ENCODE results near the gene B4GALT3.

Gene B4GALT3

DNA sequence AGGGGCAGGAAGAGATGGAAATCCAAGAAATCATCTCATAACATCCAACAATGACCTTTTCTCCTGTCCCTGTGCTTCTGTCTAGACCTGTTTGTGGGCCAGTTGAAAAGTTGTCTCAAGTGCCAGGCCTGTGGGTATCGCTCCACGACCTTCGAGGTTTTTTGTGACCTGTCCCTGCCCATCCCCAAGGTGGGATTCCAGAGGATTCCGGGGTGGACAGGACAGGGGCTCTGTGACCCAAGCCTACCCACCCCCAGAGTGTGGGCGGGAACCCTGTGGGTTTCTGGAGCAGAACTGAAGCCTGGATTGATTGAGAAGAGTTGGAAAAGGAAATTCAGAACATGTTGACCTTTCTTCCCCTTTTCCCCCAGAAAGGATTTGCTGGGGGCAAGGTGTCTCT is 13.5 kb downstream of the B4GALT3 start:
- no peak for DNase-seq (ENCODE audit: low spot score)

DNA sequence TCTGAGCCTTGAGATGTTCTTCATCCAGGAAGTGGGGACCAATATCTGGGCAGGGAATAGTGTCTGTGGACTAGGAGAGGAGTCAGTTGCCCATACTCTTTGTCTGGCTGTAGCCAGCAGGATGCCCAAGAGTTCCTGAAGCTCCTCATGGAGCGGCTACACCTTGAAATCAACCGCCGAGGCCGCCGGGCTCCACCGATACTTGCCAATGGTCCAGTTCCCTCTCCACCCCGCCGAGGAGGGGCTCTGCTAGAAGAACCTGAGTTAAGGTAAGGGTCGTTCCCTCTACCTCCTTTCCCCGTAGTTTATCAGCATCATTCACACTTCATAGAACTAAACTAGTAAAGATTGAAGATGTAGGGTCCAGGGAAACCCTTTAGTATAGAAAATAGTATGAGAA is 14.5 kb downstream of the B4GALT3 start:
- DNase-seq (ENCODE audit: low spot score) = no peak

DNA sequence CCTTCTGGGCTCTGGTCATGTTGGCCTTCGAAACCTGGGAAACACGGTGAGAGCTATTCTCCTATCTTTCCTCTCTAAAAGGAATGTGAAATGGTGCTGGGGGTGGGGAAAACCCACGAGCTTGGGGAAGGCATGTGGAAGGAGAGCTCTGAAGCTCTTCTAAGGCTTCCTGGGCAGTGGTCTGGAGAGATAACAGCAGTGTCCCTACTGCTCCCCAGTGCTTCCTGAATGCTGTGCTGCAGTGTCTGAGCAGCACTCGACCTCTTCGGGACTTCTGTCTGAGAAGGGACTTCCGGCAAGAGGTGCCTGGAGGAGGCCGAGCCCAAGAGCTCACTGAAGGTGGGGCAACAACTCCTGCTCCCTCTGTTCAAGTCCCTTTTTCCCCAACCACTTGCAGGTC is 15.3 kb downstream of the B4GALT3 start:
- DNase-seq (ENCODE audit: low spot score) = no peak

DNA sequence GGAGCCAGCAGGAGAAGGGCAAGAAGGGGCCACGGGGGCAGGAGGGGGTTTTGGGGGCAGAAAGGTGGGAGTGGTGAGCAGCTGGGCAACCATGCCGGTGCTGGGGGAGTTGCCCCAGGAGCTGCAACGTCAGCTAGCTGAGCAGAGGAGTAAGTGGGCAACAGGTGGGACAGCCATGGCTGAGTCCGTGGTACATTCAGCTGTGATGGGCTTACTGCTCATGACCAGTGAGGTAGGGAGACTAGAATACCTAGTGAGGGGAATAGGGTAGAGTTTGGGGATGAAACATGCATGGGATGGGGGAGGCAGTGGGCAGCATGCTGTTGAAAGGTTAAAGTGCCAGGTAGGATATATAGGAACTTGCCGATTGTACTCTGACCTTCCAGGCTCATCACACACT is 15.7 kb downstream of the B4GALT3 start:
- DNase-seq (ENCODE audit: low spot score) = no peak

DNA sequence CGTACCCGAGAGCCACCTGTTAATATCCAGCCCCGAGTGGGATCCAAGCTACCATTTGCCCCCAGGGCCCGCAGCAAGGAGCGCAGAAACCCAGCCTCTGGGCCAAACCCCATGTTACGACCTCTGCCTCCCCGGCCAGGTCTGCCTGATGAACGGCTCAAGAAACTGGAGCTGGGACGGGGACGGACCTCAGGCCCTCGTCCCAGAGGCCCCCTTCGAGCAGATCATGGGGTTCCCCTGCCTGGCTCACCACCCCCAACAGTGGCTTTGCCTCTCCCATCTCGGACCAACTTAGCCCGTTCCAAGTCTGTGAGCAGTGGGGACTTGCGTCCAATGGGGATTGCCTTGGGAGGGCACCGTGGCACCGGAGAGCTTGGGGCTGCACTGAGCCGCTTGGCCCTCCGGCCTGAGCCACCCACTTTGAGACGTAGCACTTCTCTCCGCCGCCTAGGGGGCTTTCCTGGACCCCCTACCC is 16.6 kb downstream of the B4GALT3 start:
- DNase-seq (ENCODE audit: low spot score) = no peak

DNA sequence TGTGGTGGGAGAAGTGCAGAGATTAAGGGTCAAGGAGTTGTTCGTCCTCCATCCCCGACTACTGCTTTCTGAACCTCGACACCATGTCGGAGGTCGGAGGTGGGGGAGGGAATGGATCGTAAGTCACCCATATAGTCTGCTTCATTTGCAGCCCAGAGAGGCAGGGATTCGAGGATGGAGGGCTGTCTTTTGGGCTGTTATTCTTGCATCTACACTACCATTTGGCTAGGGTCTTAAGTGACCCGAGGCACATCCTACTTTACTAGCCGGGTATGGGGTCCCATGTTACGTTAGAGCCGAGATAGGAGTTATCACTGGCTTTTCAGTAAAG is 17.4 kb downstream of the B4GALT3 start:
- DNase-seq (ENCODE audit: low spot score) = no peak

DNA sequence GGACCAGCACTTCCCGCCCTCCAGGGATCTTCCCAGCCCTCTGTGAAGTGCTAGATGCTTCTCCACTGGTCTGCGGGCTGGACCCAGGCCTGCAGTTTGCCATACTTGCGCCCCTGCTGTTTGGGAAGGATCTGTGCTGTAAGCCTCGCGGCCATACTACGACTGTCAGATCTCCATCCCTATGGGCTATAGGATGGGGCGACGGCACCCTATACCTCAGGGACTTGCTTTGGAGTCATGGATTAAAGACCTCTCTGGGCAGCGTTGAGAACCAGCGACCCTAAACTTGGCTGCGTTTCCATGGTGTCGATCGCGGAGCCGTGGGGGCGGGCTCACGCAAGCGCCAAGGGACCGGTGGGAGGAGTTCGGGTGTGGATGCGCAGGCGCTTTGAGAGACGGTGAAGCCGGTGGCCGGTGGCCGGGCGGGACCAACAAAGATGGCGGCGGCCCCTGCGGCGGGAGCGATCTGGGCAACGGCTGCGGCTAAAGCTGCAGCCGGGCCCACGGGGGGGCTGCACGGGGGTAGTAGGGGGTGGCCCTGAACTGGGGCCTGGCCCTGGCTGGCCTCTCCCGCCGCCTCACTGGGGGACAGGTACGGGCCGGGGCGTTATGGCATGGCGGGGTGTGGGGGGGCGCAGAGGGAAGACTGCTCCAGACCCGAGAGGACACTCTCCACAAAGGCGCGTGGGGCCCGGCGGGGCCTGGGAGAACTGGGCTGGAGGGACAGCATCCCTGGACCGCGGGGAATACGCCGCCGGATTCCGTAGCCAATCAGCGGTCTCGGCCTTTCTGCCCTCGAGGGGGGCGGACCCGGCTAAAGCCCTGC is 18.0 kb downstream of the B4GALT3 start, which contains the start of gene USP21:
TSS of gene USP21 (plus strand) at position 414 of the 826 bp plus-strand sequence. CDS start 1,141 bp downstream, outside the sequence.
- peak; percentile 93 for DNase-seq (ENCODE audit: low spot score)

DNA sequence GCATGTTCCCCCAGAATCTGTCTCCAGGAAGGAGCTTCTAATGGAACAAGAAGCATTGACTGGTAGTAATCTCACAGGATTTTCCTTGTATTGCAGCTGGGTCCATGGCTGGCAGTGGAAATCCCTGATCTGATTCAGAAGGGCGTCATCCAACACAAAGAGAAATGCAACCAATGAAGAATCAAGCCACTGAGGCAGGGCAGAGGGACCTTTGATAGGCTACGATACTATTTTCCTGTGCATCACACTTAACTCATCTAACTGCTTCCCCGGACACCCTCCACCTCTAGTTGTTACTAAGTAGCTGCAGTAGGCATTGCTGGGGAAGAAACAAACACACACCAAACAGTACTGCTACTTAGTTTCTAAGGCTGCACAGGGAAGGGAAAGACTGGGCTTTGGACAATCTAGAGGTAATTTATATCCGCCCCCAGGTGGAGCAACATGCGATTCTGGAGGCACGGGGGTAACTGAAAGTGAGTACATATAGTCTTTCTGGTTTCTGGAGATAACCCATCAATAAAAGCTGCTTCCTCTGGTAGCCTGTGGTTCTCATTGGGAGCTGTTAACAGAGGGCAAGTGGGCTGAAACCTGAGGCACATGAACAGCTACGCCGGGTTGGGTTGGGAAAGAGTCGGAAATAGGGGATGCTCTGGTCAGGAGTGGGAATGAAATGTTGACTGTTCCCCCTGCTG is 18.8 kb downstream of the B4GALT3 start:
- DNase-seq (ENCODE audit: low spot score) = no peak

DNA sequence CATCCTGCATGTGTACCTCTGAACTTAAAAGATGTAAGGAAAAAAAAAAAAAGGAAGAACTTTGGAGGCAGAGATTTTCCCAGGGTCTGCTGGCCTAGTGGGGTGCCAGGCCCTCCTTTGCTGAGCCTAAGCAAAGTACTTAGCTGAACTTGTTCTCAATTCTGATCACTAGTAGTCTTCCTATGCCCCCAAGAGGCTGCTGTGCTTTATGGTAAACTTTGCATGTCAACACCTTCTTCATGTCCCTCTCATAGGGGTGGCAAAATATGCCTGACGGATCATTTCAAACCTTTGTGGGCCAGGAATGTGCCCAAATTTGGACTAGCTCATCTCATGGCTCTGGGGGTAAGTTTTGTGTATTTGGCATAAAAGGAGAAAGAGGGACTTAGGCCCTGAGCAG is 19.4 kb downstream of the B4GALT3 start:
- no peak for DNase-seq (ENCODE audit: low spot score)

DNA sequence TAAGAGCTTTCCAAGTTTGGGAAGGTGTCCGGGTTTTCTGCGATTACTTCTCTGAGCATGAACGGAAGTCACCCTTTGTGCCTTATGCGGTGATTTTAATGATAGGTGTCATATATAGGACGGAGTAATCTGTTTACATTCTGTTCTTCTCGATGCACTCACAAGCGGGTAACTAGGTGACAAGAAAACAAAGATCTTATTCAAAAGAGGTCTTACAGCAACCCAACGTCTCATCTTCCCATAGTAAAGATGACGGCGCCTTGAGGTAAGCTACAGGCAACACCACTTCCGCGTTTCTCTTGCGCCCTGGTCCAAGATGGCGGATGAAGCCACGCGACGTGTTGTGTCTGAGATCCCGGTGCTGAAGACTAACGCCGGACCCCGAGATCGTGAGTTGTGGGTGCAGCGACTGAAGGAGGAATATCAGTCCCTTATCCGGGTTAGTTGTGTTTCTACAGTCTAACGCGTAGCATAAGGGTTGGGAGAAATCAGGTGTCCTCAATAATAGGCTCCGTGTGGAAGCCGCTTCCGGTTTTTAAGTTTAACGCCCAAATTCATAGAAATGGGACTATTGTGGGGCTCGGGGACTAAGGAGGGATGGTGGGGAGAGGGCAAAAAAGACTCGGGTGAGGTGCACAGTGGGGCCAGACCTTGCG is 23.5 kb downstream of the B4GALT3 start, which contains the start of gene UFC1:
TSS of gene UFC1 (plus strand) at position 297 of the 656 bp plus-strand sequence. CDS start at position 317, 20 bp downstream.
- DNase-seq (ENCODE audit: low spot score) = peak; percentile 89

DNA sequence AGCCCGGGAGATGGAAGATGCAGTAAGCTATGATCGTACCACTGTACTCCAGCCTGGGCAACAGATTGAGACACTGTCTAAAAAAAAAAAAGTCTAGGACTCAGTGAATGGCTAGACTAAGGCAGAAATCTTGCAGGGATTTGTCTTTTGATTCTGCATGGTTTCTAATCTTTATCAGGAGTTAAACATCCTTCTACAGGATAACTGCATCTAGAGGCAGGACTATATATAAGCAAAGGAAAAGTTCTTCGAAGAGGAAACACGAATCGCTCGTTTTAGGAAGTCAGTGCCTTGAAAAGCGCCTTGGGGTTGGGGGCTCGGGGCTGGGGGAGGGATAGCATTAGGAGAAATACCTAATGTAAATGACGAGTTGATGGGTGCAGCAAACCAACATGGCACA is 24.1 kb downstream of the B4GALT3 start:
- DNase-seq (ENCODE audit: low spot score) = no peak

DNA sequence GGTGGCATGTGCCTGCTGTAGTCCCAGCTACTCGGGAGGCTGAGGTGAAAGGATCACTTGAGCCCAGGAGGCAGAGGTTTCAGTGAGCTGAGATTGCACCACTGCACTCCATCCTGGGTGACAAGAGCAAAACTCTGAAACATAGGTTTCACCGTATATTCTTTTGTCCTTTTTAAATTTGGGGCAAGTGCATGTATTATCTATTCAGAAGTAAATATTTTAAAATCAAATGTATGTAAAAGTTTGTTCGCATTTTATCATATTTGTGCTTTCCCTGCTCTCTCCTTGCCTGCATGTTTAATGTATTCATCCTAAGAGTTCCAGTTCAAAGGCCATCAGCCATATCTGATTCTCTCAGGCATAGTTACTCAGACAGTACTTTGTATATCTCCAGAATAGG is 31.5 kb downstream of the B4GALT3 start:
- DNase-seq (ENCODE audit: low spot score) = no peak

DNA sequence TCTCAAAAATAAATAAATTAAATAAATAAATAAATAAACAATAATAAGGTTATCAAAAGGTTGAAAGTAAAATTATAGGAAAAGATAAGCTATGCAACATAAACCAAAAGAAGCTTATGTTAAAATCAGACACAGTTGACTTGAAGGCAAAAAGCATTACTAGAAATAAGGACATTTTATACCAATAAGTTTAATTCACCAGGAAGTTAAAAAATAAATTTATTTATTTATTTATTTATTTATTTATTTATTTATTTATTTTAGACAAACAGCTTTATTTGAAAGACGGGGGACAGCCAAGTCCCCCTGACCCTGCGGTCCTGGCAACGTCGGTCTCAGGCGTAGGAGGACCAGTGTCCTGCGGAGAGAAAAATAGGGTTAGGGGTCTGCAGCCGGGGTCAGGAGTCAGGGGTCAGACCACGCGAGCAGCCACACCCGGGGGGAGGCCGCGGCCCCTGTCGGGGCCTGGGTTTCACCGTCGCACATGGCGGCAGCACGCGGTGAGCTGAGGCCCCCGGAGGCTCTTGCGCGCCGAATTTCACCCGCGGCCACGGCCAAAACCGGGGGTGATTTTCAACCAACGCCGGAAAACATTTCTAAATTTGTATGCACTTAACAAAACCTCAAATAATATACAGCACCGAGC is 36.4 kb downstream of the B4GALT3 start:
- no peak for DNase-seq (ENCODE audit: low spot score)

DNA sequence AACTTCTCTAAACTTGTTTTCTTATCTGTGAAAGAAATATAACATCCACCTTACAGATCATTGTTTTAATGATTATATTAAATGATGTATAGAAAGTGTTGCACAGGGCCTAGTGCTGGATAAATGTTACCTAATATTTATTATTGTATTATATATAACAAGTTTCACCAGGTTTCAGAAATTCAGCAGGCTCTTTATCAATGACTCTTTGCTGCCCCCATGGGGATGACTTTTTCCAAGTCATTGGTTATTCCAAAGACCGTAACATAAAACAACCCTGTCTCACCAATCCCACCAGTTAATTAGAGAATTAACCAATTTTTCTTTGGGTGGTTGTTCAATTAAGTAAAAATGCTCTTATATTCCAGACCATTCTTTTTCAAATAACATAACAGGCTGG is 37.5 kb downstream of the B4GALT3 start:
- DNase-seq (ENCODE audit: low spot score) = no peak

DNA sequence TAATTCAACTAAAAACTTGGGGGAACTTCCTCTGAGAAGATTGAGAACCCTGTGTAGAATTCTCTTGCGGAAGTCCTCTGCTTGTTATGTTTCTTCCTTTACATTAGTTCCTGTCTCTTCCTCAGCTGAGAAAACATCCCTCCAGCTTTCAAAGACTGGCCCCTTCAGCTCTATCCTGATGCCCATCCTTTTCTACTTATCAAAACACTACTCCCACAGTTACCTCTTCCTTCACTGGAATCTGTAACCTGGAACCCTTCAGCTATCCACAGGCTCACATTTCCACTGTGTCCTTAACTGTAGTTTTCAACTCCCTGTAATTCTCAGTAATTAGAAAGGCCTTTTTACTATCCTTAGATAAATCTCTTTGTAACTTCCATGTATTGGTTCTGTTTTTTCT is 38.9 kb downstream of the B4GALT3 start:
- DNase-seq (ENCODE audit: low spot score) = no peak

DNA sequence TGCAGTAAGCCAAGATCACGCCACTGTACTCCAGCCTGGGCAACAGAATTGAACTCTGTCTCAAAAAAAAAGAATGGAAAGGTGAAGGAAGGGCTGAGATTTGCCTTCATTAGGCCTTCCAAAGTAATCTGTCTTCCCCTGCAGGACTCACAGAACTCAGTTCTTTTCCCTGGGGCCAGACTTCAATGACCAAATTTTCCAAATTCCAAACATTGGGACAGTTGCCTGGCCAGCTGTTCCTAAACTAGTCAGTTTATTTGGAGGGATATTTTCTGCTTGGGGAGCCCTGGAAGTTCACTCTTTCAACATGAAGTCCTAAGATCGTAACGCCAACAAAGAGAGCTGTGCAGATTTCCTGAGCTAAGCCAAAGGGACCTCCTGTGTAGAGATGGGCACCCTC is 39.4 kb downstream of the B4GALT3 start:
- DNase-seq (ENCODE audit: low spot score) = no peak

DNA sequence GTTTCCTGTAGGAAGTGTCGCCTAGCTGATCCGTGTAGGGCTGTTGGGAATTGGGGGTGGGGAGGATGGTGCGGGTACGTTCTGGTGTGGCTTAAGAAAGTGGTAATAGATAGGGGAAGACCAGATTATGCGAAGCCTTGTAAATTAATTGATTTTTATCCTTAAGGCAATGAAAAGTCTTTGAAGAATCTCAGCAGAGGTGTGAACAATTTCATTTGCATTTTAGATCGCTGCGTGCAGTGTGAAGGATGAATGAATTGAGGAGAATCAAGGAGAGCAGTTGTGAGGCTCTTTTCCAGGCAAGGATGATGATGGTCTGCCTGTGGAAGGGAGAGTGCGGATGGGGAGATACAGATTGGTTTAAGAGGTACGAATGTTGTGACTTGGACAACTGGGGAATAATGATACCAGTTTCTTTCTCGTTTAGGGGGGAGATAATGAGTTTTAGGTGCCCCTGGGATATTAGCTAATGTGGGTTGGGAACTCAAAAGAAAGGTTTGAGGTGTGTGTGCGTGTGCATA is 44.0 kb downstream of the B4GALT3 start:
- DNase-seq (ENCODE audit: low spot score) = no peak

DNA sequence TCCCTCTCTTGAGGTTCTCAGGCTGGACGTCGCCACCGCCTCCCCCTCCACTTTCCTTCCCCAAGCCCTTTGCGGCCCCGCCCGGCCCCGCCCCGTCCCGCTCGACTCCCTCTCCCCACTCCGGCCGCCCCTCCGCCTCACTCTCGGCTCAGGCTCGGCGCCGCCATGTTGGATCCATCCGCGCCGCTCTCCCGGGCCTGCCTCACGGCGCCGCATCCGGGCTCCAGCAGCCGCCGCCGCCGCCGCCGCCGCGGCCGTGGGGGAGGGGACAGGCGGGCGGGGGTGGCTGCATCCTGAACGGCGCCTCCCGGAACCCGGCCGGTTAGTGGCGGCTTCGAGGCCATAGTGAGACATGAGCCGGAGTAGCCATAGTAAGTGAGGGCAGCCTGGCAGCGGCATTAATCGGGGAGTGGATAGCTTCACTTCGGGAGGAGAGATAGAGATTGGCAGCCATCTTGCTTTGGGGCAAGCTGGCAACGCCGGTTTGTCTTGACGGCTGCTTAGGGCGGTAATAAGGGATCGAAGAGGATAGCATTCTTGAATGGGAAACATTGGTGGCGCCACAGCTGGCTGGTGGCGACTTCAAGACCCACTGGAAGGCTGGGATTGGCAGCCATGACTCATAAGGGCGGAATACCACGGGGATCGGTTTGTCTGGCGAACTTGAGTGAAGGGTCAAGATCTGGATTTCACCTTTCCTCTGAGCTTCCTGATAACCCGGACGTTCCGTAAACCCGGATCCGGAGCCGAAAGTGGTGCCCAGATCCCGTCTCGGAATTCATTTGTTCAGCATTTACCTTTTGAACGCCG is 44.7 kb downstream of the B4GALT3 start, which contains the start of gene DEDD:
TSS of gene DEDD (minus strand) at position 258 of the 810 bp plus-strand sequence. CDS start 8,205 bp downstream, outside the sequence.
- peak; percentile 98 for DNase-seq (ENCODE audit: low spot score)

DNA sequence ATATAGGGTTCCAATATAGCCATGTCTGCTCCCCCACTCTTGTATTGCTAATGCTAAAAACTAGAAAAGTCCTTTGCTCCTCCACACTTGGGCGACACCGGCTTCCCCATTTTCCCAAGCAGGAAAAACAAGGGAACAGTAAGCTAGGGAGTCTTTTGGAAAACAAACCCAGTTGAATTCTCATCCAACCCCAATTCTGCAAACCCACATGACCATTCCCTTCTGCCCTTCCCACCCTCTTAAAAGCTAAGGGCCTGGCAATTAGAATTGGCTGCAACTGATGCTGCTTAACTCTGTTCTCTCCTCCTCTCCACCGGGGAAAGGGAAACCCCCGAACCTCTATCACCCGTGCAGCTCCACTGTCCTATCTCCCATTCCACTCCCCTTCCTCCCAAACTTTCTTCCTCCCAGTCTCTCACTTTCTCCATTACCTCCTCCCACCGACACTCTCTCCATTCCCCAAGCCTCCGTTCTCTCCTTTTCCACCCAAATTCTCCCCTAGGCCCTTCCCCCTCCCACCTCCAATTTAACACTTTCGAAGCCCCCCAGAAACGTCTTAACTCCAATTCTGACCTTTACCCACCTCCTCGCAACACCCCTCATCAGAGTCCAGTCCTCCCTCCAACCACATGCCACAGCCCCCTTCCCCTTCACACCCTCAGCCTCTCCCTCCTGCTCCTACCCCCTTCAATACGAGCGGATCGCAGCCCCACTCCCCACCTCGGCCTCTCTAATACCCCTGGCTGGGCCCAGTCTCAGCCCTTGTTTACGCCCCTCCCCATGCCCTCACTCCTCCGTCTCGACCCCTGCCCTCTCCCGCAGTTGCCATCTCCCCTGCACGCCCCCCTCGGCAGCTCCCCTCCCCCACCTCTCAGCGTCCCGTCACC is 45.5 kb downstream of the B4GALT3 start:
- no peak for DNase-seq (ENCODE audit: low spot score)

DNA sequence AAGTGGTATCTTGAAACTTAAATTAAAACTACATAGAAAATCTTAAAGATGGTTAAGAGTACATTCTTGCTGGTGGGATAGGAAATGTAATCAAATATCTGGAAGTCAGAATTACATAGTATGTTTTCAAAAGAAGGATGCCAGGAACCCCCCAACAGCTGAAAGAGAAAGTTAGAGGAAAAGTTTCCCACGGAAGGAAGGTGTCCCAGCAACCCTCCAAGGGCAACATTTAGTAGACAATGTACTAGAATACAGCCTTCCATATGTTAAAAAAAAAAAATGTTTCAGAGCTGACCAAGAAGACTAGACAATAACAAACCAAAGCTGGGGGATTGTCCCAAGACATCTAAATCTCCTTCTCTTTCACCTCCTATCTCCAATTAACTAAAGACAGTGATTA is 47.0 kb downstream of the B4GALT3 start:
- no peak for DNase-seq (ENCODE audit: low spot score)
